ENCODE results near the gene SEMA4D.
A peak's percentile ranks its signal among the peaks of the same experiment; 100 is the strongest.

SEMA4D gene, protein sequence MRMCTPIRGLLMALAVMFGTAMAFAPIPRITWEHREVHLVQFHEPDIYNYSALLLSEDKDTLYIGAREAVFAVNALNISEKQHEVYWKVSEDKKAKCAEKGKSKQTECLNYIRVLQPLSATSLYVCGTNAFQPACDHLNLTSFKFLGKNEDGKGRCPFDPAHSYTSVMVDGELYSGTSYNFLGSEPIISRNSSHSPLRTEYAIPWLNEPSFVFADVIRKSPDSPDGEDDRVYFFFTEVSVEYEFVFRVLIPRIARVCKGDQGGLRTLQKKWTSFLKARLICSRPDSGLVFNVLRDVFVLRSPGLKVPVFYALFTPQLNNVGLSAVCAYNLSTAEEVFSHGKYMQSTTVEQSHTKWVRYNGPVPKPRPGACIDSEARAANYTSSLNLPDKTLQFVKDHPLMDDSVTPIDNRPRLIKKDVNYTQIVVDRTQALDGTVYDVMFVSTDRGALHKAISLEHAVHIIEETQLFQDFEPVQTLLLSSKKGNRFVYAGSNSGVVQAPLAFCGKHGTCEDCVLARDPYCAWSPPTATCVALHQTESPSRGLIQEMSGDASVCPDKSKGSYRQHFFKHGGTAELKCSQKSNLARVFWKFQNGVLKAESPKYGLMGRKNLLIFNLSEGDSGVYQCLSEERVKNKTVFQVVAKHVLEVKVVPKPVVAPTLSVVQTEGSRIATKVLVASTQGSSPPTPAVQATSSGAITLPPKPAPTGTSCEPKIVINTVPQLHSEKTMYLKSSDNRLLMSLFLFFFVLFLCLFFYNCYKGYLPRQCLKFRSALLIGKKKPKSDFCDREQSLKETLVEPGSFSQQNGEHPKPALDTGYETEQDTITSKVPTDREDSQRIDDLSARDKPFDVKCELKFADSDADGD

GRCh38 chr9:89497978-89498851, at the start of gene SEMA4D:
TSS of gene SEMA4D (minus strand) at chr9:89498113. CDS start at chr9:89405456, 92,657 bp downstream.
- TF ChIP-seq, protein P1, sequence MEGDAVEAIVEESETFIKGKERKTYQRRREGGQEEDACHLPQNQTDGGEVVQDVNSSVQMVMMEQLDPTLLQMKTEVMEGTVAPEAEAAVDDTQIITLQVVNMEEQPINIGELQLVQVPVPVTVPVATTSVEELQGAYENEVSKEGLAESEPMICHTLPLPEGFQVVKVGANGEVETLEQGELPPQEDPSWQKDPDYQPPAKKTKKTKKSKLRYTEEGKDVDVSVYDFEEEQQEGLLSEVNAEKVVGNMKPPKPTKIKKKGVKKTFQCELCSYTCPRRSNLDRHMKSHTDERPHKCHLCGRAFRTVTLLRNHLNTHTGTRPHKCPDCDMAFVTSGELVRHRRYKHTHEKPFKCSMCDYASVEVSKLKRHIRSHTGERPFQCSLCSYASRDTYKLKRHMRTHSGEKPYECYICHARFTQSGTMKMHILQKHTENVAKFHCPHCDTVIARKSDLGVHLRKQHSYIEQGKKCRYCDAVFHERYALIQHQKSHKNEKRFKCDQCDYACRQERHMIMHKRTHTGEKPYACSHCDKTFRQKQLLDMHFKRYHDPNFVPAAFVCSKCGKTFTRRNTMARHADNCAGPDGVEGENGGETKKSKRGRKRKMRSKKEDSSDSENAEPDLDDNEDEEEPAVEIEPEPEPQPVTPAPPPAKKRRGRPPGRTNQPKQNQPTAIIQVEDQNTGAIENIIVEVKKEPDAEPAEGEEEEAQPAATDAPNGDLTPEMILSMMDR (conservative IDR thresholded peaks at IDR 0.05), result no peak
- peak within 1 kb of the TSS; percentile 90 for H3K27ac ChIP-seq

- H3K27ac ChIP-seq, result no peak overlapping the region
- TF ChIP-seq, protein P1 (conservative IDR thresholded peaks at IDR 0.05), result no peak
Measured at GRCh38 chr9:89547000-89547399, 49.1 kb upstream of the SEMA4D start.

GRCh38 chr9:89544279-89544661, 46.4 kb upstream of the SEMA4D start:
- TF ChIP-seq, protein P1 (conservative IDR thresholded peaks at IDR 0.05), result no peak
- H3K27ac ChIP-seq, result no peak overlapping the region

GRCh38 chr9:89543621-89544278, 45.8 kb upstream of the SEMA4D start:
- TF ChIP-seq, protein P1 (conservative IDR thresholded peaks at IDR 0.05), result no peak

DNA sequence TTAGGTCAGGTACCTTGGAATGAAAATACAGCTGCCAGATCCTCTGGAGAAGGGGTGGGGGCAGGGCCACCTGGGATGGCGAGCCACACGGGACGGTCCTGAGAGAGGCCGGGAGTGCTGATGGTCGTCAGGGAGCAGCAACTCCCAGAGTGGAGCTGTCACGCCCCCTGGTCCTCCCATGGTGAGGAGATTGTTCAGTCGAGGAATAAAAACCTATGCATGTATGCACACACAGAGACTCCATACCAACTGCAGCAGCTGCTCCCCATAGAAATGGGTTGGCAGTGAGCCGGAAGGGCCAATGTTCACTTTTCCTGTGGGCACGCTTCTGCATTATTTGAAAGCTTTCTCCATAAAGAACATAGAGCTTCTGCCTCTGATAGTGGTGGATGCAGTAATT, 45.2 kb upstream of the SEMA4D start:
- no peak overlapping the region for H3K27ac ChIP-seq
- TF ChIP-seq, protein P1 (conservative IDR thresholded peaks at IDR 0.05), result no peak

More at GRCh38 chr9:89543621-89544278, 45.8 kb upstream of the SEMA4D start:
- no peak overlapping the region for H3K27ac ChIP-seq

DNA sequence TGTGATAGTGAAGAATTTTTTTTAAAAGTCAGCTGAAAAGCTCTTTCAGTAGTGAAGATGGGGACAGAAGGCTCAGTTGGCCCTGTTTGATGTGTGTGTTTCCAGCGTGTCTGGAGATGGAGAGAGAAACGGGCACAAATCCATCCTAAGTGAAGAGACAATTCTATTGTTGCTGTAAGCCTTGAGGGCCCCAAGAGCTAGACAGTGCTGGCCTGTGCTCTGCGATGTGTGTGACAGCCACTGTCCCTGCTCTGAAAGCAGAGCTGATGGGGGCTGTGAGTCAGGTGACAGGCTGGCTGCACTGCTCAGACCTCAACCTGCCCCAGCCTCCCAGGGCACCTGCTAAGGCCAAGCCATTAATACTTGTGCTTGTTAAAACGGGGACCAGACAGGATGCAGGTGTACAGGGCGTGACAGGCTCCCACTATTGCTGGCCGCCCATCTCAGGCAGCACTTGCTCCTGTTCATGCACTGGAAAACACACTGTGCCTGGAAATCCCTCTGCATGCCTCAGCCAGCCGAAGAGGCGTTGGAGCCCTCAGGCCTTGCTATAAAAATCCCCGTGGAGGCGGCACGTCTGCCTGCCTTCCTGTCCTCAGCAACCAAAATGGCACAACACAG, 44.6 kb upstream of the SEMA4D start:
- H3K27ac ChIP-seq, result no peak overlapping the region

More for the DNA sequence above, 44.6 kb upstream of the SEMA4D start:
- TF ChIP-seq, protein P1 (conservative IDR thresholded peaks at IDR 0.05), result no peak

All from VCaP (cell line).